CD4-positive, alpha-beta T cell (primary cell): ENCODE data around the gene LPP. TPM values are rescaled to one million over a fixed set of nuclear protein-coding genes. Genes with fewer than 3 reads are reported as not detected.

Experiments used
- ATAC-seq: fragments of 200-7000 bp; cut with Tn5 transposase; one replicate; pipeline ENCODE4 v1.10.0; 2022; ENCODE audit warnings: mild to moderate bottlenecking; ENCODE audit not compliant: poor library complexity
- CTCF ChIA-PET: fragments of 350-600 bp; sonication (Branson Sonifier 250); formaldehyde crosslinking; loops from one replicate; lab custom pipeline; 2021; ENCODE audit warnings: antibody characterized with exemption, inconsistent platforms; lab: Charles Lee
- POLR2A ChIA-PET: fragments of 350-600 bp; sonication (Branson Sonifier 250); formaldehyde crosslinking; loops from one replicate; lab custom pipeline; 2021; ENCODE audit warnings: antibody characterized with exemption, inconsistent platforms; lab: Charles Lee
- DNase-seq, 14 experiments: peaks; one replicate each; pipeline ENCODE4 v3.0.0-alpha.2; 2013 to 2020; ENCODE audit warnings: mixed read lengths in 2 of 14
- H3K27ac ChIP-seq, 2 donors: one replicate each; pipeline versions ENCODE4 v1.5.1 to v1.7.0; 2013; ENCODE audit warnings: low read length in 2 of 2, low read depth in 1 of 2, mild to moderate bottlenecking in 1 of 2
- H3K27me3 ChIP-seq, 2 experiments: 1 replicate in 1 of 2; 2 replicates in 1 of 2; pipeline versions ENCODE4 v1.6.1 to v1.7.0; 2013; ENCODE audit warnings: low read length in 2 of 2, control low read depth in 1 of 2, mild to moderate bottlenecking in 1 of 2, moderate library complexity in 1 of 2; ENCODE audit not compliant: insufficient read depth in 2 of 2, control insufficient read depth in 1 of 2
- H3K36me3 ChIP-seq: one replicate; pipeline ENCODE4 v1.6.1; 2013; ENCODE audit warnings: low read length, control low read depth; ENCODE audit not compliant: insufficient read depth
- H3K4me1 ChIP-seq: one replicate; pipeline ENCODE4 v1.6.1; 2013; ENCODE audit warnings: low read length, control low read depth; ENCODE audit not compliant: insufficient read depth
- H3K4me3 ChIP-seq: one replicate; pipeline ENCODE4 v1.5.1; 2013; ENCODE audit warnings: mild to moderate bottlenecking, low read length, moderate library complexity
- H3K9me3 ChIP-seq, 2 experiments: 1 replicate in 1 of 2; 2 replicates in 1 of 2; pipeline versions ENCODE4 v1.6.1 to v1.7.0; 2013; ENCODE audit warnings: low read length in 2 of 2, mild to moderate bottlenecking in 2 of 2, control low read depth in 1 of 2, moderate library complexity in 1 of 2; ENCODE audit not compliant: control insufficient read depth in 1 of 2, insufficient read depth in 1 of 2
- H3K27ac Mint-ChIP-seq: one replicate; pipeline ENCODE4 v1.8.0; 2020; ENCODE audit warnings: mixed read lengths
- H3K27me3 Mint-ChIP-seq: one replicate; pipeline ENCODE4 v1.8.0; 2021; ENCODE audit warnings: mixed read lengths
- H3K36me3 Mint-ChIP-seq: one replicate; pipeline ENCODE4 v1.8.0; 2021; ENCODE audit warnings: low read depth, mixed read lengths
- H3K4me1 Mint-ChIP-seq: one replicate; pipeline ENCODE4 v1.8.0; 2021; ENCODE audit warnings: low read depth, mixed read lengths
- H3K4me3 Mint-ChIP-seq: one replicate; pipeline ENCODE4 v1.8.0; 2020; ENCODE audit warnings: mild to moderate bottlenecking, mixed read lengths
- H3K9me3 Mint-ChIP-seq: one replicate; pipeline ENCODE4 v1.8.0; 2020; ENCODE audit warnings: mixed read lengths
- intact Hi-C, 2 experiments: fragments of 100-400 bp; cut with DNase I in 1 of 2; cut with micrococcal nuclease in 1 of 2; formaldehyde crosslinking; loops; one replicate each; pipeline versions ENCODE4 v1.15.1 to v1.9.0; 2023 to 2025; cut with DNase I, micrococcal nuclease
- total RNA-seq, 174 experiments: library from RNA in 2 of 174; stranded (reverse) in 2 of 174; gene quantifications; one replicate each; pipeline ENCODE4 v1.2.3 and lab custom pipeline; 2021 to 2026
- TF ChIP-seq, protein P1 (sequence below): fragments of 200-600 bp; IDR thresholded peaks from one replicate; pipeline ENCODE4 v1.8.0; 2022; ENCODE audit warnings: antibody characterized with exemption, mild to moderate bottlenecking

LPP gene
- total RNA-seq, 2 experiments from 2014 or later, result 45.6 to 45.9 TPM

- H3K27me3 ChIP-seq, result no peaks in the 10 kb centered on the region
- no peak for ATAC-seq
- no peaks in the 10 kb centered on the region for H3K36me3 Mint-ChIP-seq
Measured at GRCh38 chr3:188824566-188824965, 670.6 kb downstream of the LPP start.

DNA sequence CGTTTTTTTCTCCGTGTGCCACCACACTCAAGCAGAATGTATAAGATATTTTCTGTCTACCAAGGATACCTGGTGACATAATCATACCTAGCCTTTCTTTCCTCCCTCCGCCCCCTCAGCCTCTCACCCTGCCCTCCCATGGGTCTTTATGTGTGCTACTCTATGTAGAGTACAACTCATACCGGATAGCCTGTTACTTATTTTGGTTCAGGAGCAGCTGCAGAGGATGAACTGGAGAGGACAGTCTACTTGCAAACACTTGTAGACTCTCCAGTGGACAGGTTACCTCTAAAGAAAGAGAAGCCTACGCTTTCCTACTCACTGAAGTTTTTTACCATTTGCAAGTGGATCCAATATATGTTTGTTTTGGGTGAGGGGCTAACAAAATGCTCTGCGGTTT lies 671.9 kb downstream of the LPP start:
- Mint-ChIP-seq H3K9me3 (no peaks in the 10 kb centered on the region), H3K27me3 (no peaks in the 10 kb centered on the region), H3K4me1 (no peaks in the 10 kb centered on the region), H3K27ac (no peak overlapping the region), H3K36me3 (no peaks in the 10 kb centered on the region), H3K4me3 (no peak overlapping the region)
- ATAC-seq, result no peak
- no peak overlapping the region for H3K4me3 ChIP-seq
- TF ChIP-seq, protein P1, sequence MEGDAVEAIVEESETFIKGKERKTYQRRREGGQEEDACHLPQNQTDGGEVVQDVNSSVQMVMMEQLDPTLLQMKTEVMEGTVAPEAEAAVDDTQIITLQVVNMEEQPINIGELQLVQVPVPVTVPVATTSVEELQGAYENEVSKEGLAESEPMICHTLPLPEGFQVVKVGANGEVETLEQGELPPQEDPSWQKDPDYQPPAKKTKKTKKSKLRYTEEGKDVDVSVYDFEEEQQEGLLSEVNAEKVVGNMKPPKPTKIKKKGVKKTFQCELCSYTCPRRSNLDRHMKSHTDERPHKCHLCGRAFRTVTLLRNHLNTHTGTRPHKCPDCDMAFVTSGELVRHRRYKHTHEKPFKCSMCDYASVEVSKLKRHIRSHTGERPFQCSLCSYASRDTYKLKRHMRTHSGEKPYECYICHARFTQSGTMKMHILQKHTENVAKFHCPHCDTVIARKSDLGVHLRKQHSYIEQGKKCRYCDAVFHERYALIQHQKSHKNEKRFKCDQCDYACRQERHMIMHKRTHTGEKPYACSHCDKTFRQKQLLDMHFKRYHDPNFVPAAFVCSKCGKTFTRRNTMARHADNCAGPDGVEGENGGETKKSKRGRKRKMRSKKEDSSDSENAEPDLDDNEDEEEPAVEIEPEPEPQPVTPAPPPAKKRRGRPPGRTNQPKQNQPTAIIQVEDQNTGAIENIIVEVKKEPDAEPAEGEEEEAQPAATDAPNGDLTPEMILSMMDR, result no peak
- no peaks in the 10 kb centered on the region for H3K36me3 ChIP-seq
- POLR2A ChIA-PET, result no interaction called here
- intact Hi-C loops, result no loop called here
- H3K27me3 ChIP-seq, result no peaks in the 10 kb centered on the region
- CTCF ChIA-PET, result no interaction called here
- H3K27ac ChIP-seq, result no peak overlapping the region
- no peaks in the 10 kb centered on the region for H3K9me3 ChIP-seq
- H3K4me1 ChIP-seq, result no peaks in the 10 kb centered on the region
- no peak for DNase-seq

More at GRCh38 chr3:188824566-188824965, 670.6 kb downstream of the LPP start:
- Histone ChIP-seq H3K9me3 (no peaks in the 10 kb centered on the region), H3K4me1 (no peaks in the 10 kb centered on the region), H3K36me3 (no peaks in the 10 kb centered on the region), H3K27ac (no peak overlapping the region), H3K4me3 (no peak overlapping the region)
- TF ChIP-seq, protein P1, result no peak
- Mint-ChIP-seq H3K27me3 (no peaks in the 10 kb centered on the region), H3K27ac (no peak overlapping the region), H3K4me3 (no peak overlapping the region), H3K9me3 (no peaks in the 10 kb centered on the region), H3K4me1 (no peaks in the 10 kb centered on the region)
- CTCF ChIA-PET, result no interaction called here
- DNase-seq, result no peak
- POLR2A ChIA-PET, result no interaction called here
- intact Hi-C loops, result no loop called here

DNA sequence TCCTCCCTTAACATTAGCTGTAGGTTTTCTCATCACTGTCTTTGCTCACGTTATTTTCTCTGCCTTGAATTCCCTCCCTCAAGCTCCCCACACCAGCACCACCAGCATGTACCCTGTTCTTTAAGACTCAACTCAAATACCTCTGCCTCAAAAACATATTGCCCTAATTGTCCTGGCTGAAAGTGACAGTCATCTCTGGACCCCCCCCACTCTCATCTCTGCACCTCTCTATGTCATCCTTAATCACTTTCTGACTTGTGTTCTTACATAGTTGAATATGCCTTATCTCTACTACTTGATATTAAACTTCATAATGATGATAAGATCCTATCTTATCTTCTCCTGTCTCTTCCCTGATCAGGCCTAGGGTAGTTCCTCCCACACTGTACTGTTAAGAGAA lies 672.6 kb downstream of the LPP start:
- H3K27ac Mint-ChIP-seq, result no peak overlapping the region
- ChIA-PET CTCF (no interaction called here), POLR2A (no interaction called here)
- no peak for DNase-seq
- no peak overlapping the region for H3K27ac ChIP-seq
- H3K36me3 Mint-ChIP-seq, result no peaks in the 10 kb centered on the region
- no peaks in the 10 kb centered on the region for H3K27me3 ChIP-seq
- H3K9me3 Mint-ChIP-seq, result no peaks in the 10 kb centered on the region
- TF ChIP-seq, protein P1, result no peak
- no peaks in the 10 kb centered on the region for H3K4me1 Mint-ChIP-seq
- H3K36me3 ChIP-seq, result no peaks in the 10 kb centered on the region
- H3K4me1 ChIP-seq, result no peaks in the 10 kb centered on the region
- ATAC-seq, result no peak
- no peak overlapping the region for H3K4me3 ChIP-seq
- intact Hi-C loops, result no loop called here
- no peaks in the 10 kb centered on the region for H3K9me3 ChIP-seq
- H3K27me3 Mint-ChIP-seq, result no peaks in the 10 kb centered on the region
- no peak overlapping the region for H3K4me3 Mint-ChIP-seq
